ENCODE measurements around the gene SCN4B. TPM values are rescaled to one million over a fixed set of nuclear protein-coding genes. Genes with fewer than 3 reads are reported as not detected.

SCN4B gene
- polyA plus RNA-seq, 1 donor (not counting 4 experiments of a cell fraction or from before 2014, with no cell fraction given): 7.7 TPM

DNA sequence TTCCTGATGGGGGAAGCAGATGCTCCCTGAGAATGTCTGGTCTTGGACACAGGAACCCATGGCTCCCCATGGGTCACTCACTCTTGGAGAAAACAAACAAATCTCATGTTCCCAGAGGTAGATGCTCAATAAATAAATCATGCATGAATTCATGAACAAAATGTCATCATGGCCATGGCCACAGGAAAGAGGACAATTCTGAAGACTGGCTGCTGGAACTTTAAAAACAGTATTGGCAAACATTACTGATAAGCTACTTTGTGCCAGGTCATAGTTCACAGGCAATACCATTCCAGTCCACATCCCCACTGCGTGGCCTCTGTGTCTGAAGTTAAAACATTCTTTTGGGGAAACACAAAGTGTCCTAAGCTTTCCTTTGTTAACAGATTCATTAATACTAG is 56.7 kb downstream of the SCN4B start:
- Histone ChIP-seq H3K4me1 (ENCODE audit: control insufficient read depth, extremely low read depth, insufficient read depth, low read length) (peaks cover 5% of the 10 kb centered on the region), H3K27me3 (ENCODE audit: control insufficient read depth, extremely low read depth, insufficient read depth, low read length) (no peaks in the 10 kb centered on the region), H3K79me2 (ENCODE audit: control insufficient read depth, insufficient read depth, low read length) (no peaks in the 10 kb centered on the region), H3K4me2 (ENCODE audit: control insufficient read depth, extremely low read depth, insufficient read depth, low read depth, low read length) (no peak overlapping the region), H3K27ac (ENCODE audit: control insufficient read depth, insufficient read depth, low read length) (no peak overlapping the region), H2AFZ (ENCODE audit: control insufficient read depth, low read length) (no peak overlapping the region), H3K36me3 (ENCODE audit: control insufficient read depth in 2 of 2, extremely low read depth in 1 of 2, insufficient read depth in 2 of 2, low read length in 2 of 2) (no peaks in the 10 kb centered on the region), H3K9me1 (ENCODE audit: control insufficient read depth, extremely low read depth, insufficient read depth, low read length) (no peaks in the 10 kb centered on the region), H3K9me3 (ENCODE audit: control insufficient read depth, low read depth, low read length) (no peaks in the 10 kb centered on the region), H3K9ac (ENCODE audit: control insufficient read depth, extremely low read depth, insufficient read depth, low read length) (no peak overlapping the region), H3K4me3 (ENCODE audit: control insufficient read depth in 2 of 3, extremely low read depth in 1 of 3, insufficient read depth in 2 of 3, low read depth in 1 of 3, low read length in 3 of 3) (no peak overlapping the region), H4K20me1 (ENCODE audit: control insufficient read depth, extremely low read depth, insufficient read depth, low read length) (no peaks in the 10 kb centered on the region)
- DNase-seq (ENCODE audit: low read depth, low spot score) (no peak), FAIRE-seq (no peak)
- no peak for TF ChIP-seq EZH2 (IDR thresholded peaks at IDR 0.05; ENCODE audit: low read length)
- TF ChIP-seq, protein P1, sequence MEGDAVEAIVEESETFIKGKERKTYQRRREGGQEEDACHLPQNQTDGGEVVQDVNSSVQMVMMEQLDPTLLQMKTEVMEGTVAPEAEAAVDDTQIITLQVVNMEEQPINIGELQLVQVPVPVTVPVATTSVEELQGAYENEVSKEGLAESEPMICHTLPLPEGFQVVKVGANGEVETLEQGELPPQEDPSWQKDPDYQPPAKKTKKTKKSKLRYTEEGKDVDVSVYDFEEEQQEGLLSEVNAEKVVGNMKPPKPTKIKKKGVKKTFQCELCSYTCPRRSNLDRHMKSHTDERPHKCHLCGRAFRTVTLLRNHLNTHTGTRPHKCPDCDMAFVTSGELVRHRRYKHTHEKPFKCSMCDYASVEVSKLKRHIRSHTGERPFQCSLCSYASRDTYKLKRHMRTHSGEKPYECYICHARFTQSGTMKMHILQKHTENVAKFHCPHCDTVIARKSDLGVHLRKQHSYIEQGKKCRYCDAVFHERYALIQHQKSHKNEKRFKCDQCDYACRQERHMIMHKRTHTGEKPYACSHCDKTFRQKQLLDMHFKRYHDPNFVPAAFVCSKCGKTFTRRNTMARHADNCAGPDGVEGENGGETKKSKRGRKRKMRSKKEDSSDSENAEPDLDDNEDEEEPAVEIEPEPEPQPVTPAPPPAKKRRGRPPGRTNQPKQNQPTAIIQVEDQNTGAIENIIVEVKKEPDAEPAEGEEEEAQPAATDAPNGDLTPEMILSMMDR (optimal IDR thresholded peaks at IDR 0.05 in 1 of 3, IDR thresholded peaks at IDR 0.05 in 1 of 3, conservative IDR thresholded peaks at IDR 0.05 in 1 of 3; ENCODE audit: extremely low read depth in 1 of 3, insufficient read depth in 2 of 3, low read length in 3 of 3): no peak
- dilution Hi-C loops (cut with MboI; ENCODE audit: extremely low pct_ligation_motif_present, low sequenced_read_pairs): no loop called here

DNA sequence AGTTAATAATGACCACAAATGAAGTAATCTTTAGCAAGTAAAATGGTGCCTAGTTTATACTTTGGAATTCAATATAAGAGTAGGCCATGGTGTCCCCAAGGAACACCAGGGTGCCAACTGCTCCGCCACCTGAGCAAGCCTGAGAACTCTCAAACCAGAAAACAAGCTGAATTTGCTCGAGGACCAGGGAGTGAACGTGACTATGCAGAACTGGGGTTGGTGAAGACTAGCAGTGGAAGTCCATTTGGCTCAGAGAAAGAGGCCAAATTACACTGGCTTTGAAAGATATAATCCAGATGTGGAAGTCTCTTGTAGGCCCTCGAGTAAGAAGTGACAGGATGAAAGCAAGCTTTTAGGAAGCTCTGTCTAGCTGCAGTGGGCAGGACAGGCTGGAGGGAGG is 57.1 kb downstream of the SCN4B start:
- H3K9me1 ChIP-seq (ENCODE audit: control insufficient read depth, extremely low read depth, insufficient read depth, low read length): no peaks in the 10 kb centered on the region
- H3K27me3 ChIP-seq (ENCODE audit: control insufficient read depth, extremely low read depth, insufficient read depth, low read length): no peaks in the 10 kb centered on the region
- H3K4me3 ChIP-seq (ENCODE audit: control insufficient read depth in 2 of 3, extremely low read depth in 1 of 3, insufficient read depth in 2 of 3, low read depth in 1 of 3, low read length in 3 of 3): no peak overlapping the region
- DNase-seq (ENCODE audit: low read depth, low spot score) (no peak), FAIRE-seq (no peak)
- no peaks in the 10 kb centered on the region for H3K79me2 ChIP-seq (ENCODE audit: control insufficient read depth, insufficient read depth, low read length)
- no peak for TF ChIP-seq EZH2 (IDR thresholded peaks at IDR 0.05; ENCODE audit: low read length)
- TF ChIP-seq, protein P1 (optimal IDR thresholded peaks at IDR 0.05 in 1 of 3, IDR thresholded peaks at IDR 0.05 in 1 of 3, conservative IDR thresholded peaks at IDR 0.05 in 1 of 3; ENCODE audit: extremely low read depth in 1 of 3, insufficient read depth in 2 of 3, low read length in 3 of 3): no peak
- H3K27ac ChIP-seq (ENCODE audit: control insufficient read depth, insufficient read depth, low read length): no peak overlapping the region
- H3K9ac ChIP-seq (ENCODE audit: control insufficient read depth, extremely low read depth, insufficient read depth, low read length): no peak overlapping the region
- no peak overlapping the region for H3K4me2 ChIP-seq (ENCODE audit: control insufficient read depth, extremely low read depth, insufficient read depth, low read depth, low read length)
- no peaks in the 10 kb centered on the region for H4K20me1 ChIP-seq (ENCODE audit: control insufficient read depth, extremely low read depth, insufficient read depth, low read length)
- H3K4me1 ChIP-seq (ENCODE audit: control insufficient read depth, extremely low read depth, insufficient read depth, low read length): peaks cover 8% of the 10 kb centered on the region
- no peaks in the 10 kb centered on the region for H3K36me3 ChIP-seq (ENCODE audit: control insufficient read depth in 2 of 2, extremely low read depth in 1 of 2, insufficient read depth in 2 of 2, low read length in 2 of 2)
- dilution Hi-C loops (cut with MboI; ENCODE audit: extremely low pct_ligation_motif_present, low sequenced_read_pairs): no loop called here
- H2AFZ ChIP-seq (ENCODE audit: control insufficient read depth, low read length): no peak overlapping the region
- no peaks in the 10 kb centered on the region for H3K9me3 ChIP-seq (ENCODE audit: control insufficient read depth, low read depth, low read length)
